ENCODE results near the gene PLPP7. TPM values are rescaled to one million over a fixed set of nuclear protein-coding genes. Genes with fewer than 3 reads are reported as not detected.

PLPP7 gene
- polyA plus RNA-seq, 1 donor (not counting 4 experiments of a cell fraction or from before 2014, with no cell fraction given), result not detected

GRCh38 chr9:131297903-131298302 lies 8.4 kb downstream of the PLPP7 start:
- Histone ChIP-seq H3K79me2 (ENCODE audit: control insufficient read depth, insufficient read depth, low read length) (no peaks in the 10 kb centered on the region), H3K36me3 (ENCODE audit: control insufficient read depth in 2 of 2, extremely low read depth in 1 of 2, insufficient read depth in 2 of 2, low read length in 2 of 2) (no peaks in the 10 kb centered on the region), H3K4me3 (ENCODE audit: control insufficient read depth in 2 of 3, extremely low read depth in 1 of 3, insufficient read depth in 2 of 3, low read depth in 1 of 3, low read length in 3 of 3) (no peak overlapping the region), H3K4me1 (ENCODE audit: control insufficient read depth, extremely low read depth, insufficient read depth, low read length) (no peaks in the 10 kb centered on the region), H3K9me1 (ENCODE audit: control insufficient read depth, extremely low read depth, insufficient read depth, low read length) (no peaks in the 10 kb centered on the region), H2AFZ (ENCODE audit: control insufficient read depth, low read length) (no peak overlapping the region), H4K20me1 (ENCODE audit: control insufficient read depth, extremely low read depth, insufficient read depth, low read length) (no peaks in the 10 kb centered on the region), H3K4me2 (ENCODE audit: control insufficient read depth, extremely low read depth, insufficient read depth, low read depth, low read length) (no peak overlapping the region), H3K9ac (ENCODE audit: control insufficient read depth, extremely low read depth, insufficient read depth, low read length) (no peak overlapping the region), H3K9me3 (ENCODE audit: control insufficient read depth, low read depth, low read length) (no peaks in the 10 kb centered on the region), H3K27ac (ENCODE audit: control insufficient read depth, insufficient read depth, low read length) (no peak overlapping the region), H3K27me3 (ENCODE audit: control insufficient read depth, extremely low read depth, insufficient read depth, low read length) (peaks cover 4% of the 10 kb centered on the region)
- FAIRE-seq, result no peak
- dilution Hi-C loops (cut with MboI; ENCODE audit: extremely low pct_ligation_motif_present, low sequenced_read_pairs), result no loop called here
- DNase-seq (ENCODE audit: low read depth, low spot score), result no peak
- TF ChIP-seq EZH2 (IDR thresholded peaks at IDR 0.05; ENCODE audit: low read length), result no peak
- no peak for TF ChIP-seq CTCF (optimal IDR thresholded peaks at IDR 0.05 in 1 of 3, IDR thresholded peaks at IDR 0.05 in 1 of 3, conservative IDR thresholded peaks at IDR 0.05 in 1 of 3; ENCODE audit: extremely low read depth in 1 of 3, insufficient read depth in 2 of 3, low read length in 3 of 3)

GRCh38 chr9:131298341-131298740 lies 8.8 kb downstream of the PLPP7 start:
- H3K9me3 ChIP-seq (ENCODE audit: control insufficient read depth, low read depth, low read length), result no peaks in the 10 kb centered on the region
- no peak overlapping the region for H2AFZ ChIP-seq (ENCODE audit: control insufficient read depth, low read length)
- H4K20me1 ChIP-seq (ENCODE audit: control insufficient read depth, extremely low read depth, insufficient read depth, low read length), result no peaks in the 10 kb centered on the region
- TF ChIP-seq CTCF (optimal IDR thresholded peaks at IDR 0.05 in 1 of 3, IDR thresholded peaks at IDR 0.05 in 1 of 3, conservative IDR thresholded peaks at IDR 0.05 in 1 of 3; ENCODE audit: extremely low read depth in 1 of 3, insufficient read depth in 2 of 3, low read length in 3 of 3) (no peak), EZH2 (IDR thresholded peaks at IDR 0.05; ENCODE audit: low read length) (no peak)
- H3K27ac ChIP-seq (ENCODE audit: control insufficient read depth, insufficient read depth, low read length), result no peak overlapping the region
- H3K4me2 ChIP-seq (ENCODE audit: control insufficient read depth, extremely low read depth, insufficient read depth, low read depth, low read length), result no peak overlapping the region
- no peak overlapping the region for H3K9ac ChIP-seq (ENCODE audit: control insufficient read depth, extremely low read depth, insufficient read depth, low read length)
- no peak for FAIRE-seq
- H3K4me3 ChIP-seq (ENCODE audit: control insufficient read depth in 2 of 3, extremely low read depth in 1 of 3, insufficient read depth in 2 of 3, low read depth in 1 of 3, low read length in 3 of 3), result no peak overlapping the region
- DNase-seq (ENCODE audit: low read depth, low spot score), result no peak
- no peaks in the 10 kb centered on the region for H3K36me3 ChIP-seq (ENCODE audit: control insufficient read depth in 2 of 2, extremely low read depth in 1 of 2, insufficient read depth in 2 of 2, low read length in 2 of 2)
- peaks cover 4% of the 10 kb centered on the region for H3K27me3 ChIP-seq (ENCODE audit: control insufficient read depth, extremely low read depth, insufficient read depth, low read length)
- dilution Hi-C loops (cut with MboI; ENCODE audit: extremely low pct_ligation_motif_present, low sequenced_read_pairs), result no loop called here
- no peaks in the 10 kb centered on the region for H3K4me1 ChIP-seq (ENCODE audit: control insufficient read depth, extremely low read depth, insufficient read depth, low read length)
- H3K9me1 ChIP-seq (ENCODE audit: control insufficient read depth, extremely low read depth, insufficient read depth, low read length), result no peaks in the 10 kb centered on the region
- H3K79me2 ChIP-seq (ENCODE audit: control insufficient read depth, insufficient read depth, low read length), result no peaks in the 10 kb centered on the region

Data from keratinocyte (primary cell).